OCI-LY1 (cell line): ENCODE data around the gene RCE1.

Source experiments
- H2AFZ ChIP-seq: fragments of 200-600 bp; sonication (generic), shearing (Covaris generic); 2 replicates; pipeline ENCODE4 v1.6.0; 2014; ENCODE audit warnings: antibody characterized with exemption, mild to moderate bottlenecking, low read length
- H3F3A ChIP-seq: fragments of 200-600 bp; sonication (generic), shearing (Covaris generic); 2 replicates; pipeline ENCODE4 v1.6.0; 2014; ENCODE audit warnings: mild to moderate bottlenecking, antibody characterized with exemption, low read length, moderate library complexity; ENCODE audit not compliant: insufficient read depth
- H3K27ac ChIP-seq: fragments of 200-600 bp; sonication (generic); 2 replicates; pipeline ENCODE4 v1.5.1; 2014; ENCODE audit warnings: low read length, mixed run types, mild to moderate bottlenecking, low read depth; ENCODE audit not compliant: poor library complexity, severe bottlenecking
- H3K27me3 ChIP-seq: fragments of 200-600 bp; sonication (generic); 2 replicates; pipeline ENCODE4 v1.6.0; 2014; ENCODE audit warnings: antibody characterized with exemption, mild to moderate bottlenecking, low read length, moderate library complexity; ENCODE audit not compliant: insufficient read depth
- H3K36me3 ChIP-seq: fragments of 200-600 bp; sonication (generic); 2 replicates; pipeline ENCODE4 v1.6.1; 2014; ENCODE audit warnings: mild to moderate bottlenecking, antibody characterized with exemption, low read length, moderate library complexity, mixed read lengths; ENCODE audit not compliant: insufficient read depth
- H3K4me1 ChIP-seq: fragments of 200-600 bp; sonication (generic); 2 replicates; pipeline ENCODE4 v1.5.1; 2014; ENCODE audit warnings: mild to moderate bottlenecking, low read length, moderate library complexity; ENCODE audit not compliant: insufficient read depth, severe bottlenecking
- H3K4me2 ChIP-seq: fragments of 200-600 bp; sonication (generic), shearing (Covaris generic); 2 replicates; pipeline ENCODE4 v1.6.1; 2014; ENCODE audit warnings: low read length
- H3K4me3 ChIP-seq: fragments of 200-600 bp; sonication (generic); 2 replicates; pipeline ENCODE4 v1.5.1; 2014; ENCODE audit warnings: low read length, low read depth, mild to moderate bottlenecking, mixed read lengths; ENCODE audit not compliant: poor library complexity, severe bottlenecking
- H3K79me2 ChIP-seq: fragments of 200-600 bp; shearing (Covaris generic); 2 replicates; pipeline ENCODE4 v1.6.1; 2016; ENCODE audit warnings: mixed run types, low read length, mixed read lengths; ENCODE audit not compliant: insufficient read depth
- H3K9ac ChIP-seq: fragments of 200-600 bp; sonication (generic), shearing (Covaris generic); 2 replicates; pipeline ENCODE4 v1.6.1; 2014; ENCODE audit warnings: mild to moderate bottlenecking, low read length, mixed read lengths
- H3K9me2 ChIP-seq: fragments of 200-600 bp; sonication (generic), shearing (Covaris generic); 2 replicates; pipeline ENCODE4 v1.6.1; 2014; ENCODE audit warnings: low read depth, mild to moderate bottlenecking, low read length, mixed read lengths
- H3K9me3 ChIP-seq: fragments of 200-600 bp; shearing (Covaris generic); 2 replicates; pipeline ENCODE4 v1.6.1; 2014; ENCODE audit warnings: low read length, mixed read lengths
- H4K20me1 ChIP-seq: fragments of 200-600 bp; sonication (generic), shearing (Covaris generic); 2 replicates; pipeline ENCODE4 v1.6.0; 2016; ENCODE audit warnings: mild to moderate bottlenecking, low read length; ENCODE audit not compliant: insufficient read depth
- CTCF ChIP-seq: fragments of 200-600 bp; sonication (generic), shearing (Covaris generic); IDR thresholded peaks from 2 replicates; pipeline ENCODE4 v1.5.1; 2017; ENCODE audit warnings: mild to moderate bottlenecking, antibody characterized with exemption, low read length, moderate library complexity, mixed read lengths
- EZH2 ChIP-seq: fragments of 200-600 bp; sonication (generic), shearing (Covaris generic); IDR thresholded peaks from 2 replicates; pipeline ENCODE4 v1.8.0; 2017; ENCODE audit warnings: borderline replicate concordance, mixed run types, mild to moderate bottlenecking, antibody characterized with exemption, low read length, moderate library complexity, mixed read lengths

Gene RCE1

GRCh38 chr11:66834943-66835342, 8.3 kb upstream of the RCE1 start:
- H3K9ac ChIP-seq: no peak overlapping the region
- H2AFZ ChIP-seq: no peak overlapping the region
- H3K79me2 ChIP-seq: no peaks in the 10 kb centered on the region
- peaks cover 32% of the 10 kb centered on the region; the same call in 1 of the 2 replicates for H3K36me3 ChIP-seq
- TF ChIP-seq EZH2 (no peak), CTCF (no peak)
- H3K9me2 ChIP-seq: no peaks in the 10 kb centered on the region
- H3K4me1 ChIP-seq: peaks cover 23% of the 10 kb centered on the region
- no peak overlapping the region for H3K4me2 ChIP-seq
- H3F3A ChIP-seq: no peaks in the 10 kb centered on the region
- H3K27ac ChIP-seq: peak overlapping the region; percentile 46
- no peaks in the 10 kb centered on the region for H3K9me3 ChIP-seq
- no peak overlapping the region for H3K4me3 ChIP-seq
- no peaks in the 10 kb centered on the region for H4K20me1 ChIP-seq
- H3K27me3 ChIP-seq: no peaks in the 10 kb centered on the region

- no peak for TF ChIP-seq EZH2
- Histone ChIP-seq H3K4me2 (no peak overlapping the region), H3K27me3 (no peaks in the 10 kb centered on the region), H3K4me1 (peaks cover 32% of the 10 kb centered on the region), H3K9me3 (no peaks in the 10 kb centered on the region), H3K27ac (peak overlapping the region; percentile 46), H3K9ac (no peak overlapping the region), H2AFZ (no peak overlapping the region), H4K20me1 (no peaks in the 10 kb centered on the region), H3K4me3 (no peak overlapping the region), H3F3A (no peaks in the 10 kb centered on the region), H3K9me2 (no peaks in the 10 kb centered on the region), H3K79me2 (no peaks in the 10 kb centered on the region), H3K36me3 (peaks cover 38% of the 10 kb centered on the region; the same call in 1 of the 2 replicates)
These were observed 7.4 kb upstream of the RCE1 start for GRCh38 chr11:66835768-66836405.

GRCh38 chr11:66840317-66841091, 2.7 kb upstream of the RCE1 start:
- Histone ChIP-seq H3K36me3 (peaks cover 39% of the 10 kb centered on the region; the same call in 1 of the 2 replicates), H3K27me3 (no peaks in the 10 kb centered on the region), H3K9ac (no peak overlapping the region), H3K27ac (peak overlapping the region; percentile 8), H3K4me2 (0 out of 2 replicates have a peak overlapping the region, but pooled peaks have one; percentile 5), H3K9me3 (no peaks in the 10 kb centered on the region), H3K4me3 (no peak overlapping the region), H4K20me1 (no peaks in the 10 kb centered on the region), H3K4me1 (peaks cover 47% of the 10 kb centered on the region), H3F3A (no peaks in the 10 kb centered on the region), H3K9me2 (no peaks in the 10 kb centered on the region), H3K79me2 (peaks cover 16% of the 10 kb centered on the region), H2AFZ (no peak overlapping the region)
- TF ChIP-seq CTCF (no peak), EZH2 (no peak)
